ENCODE results near the gene MFAP3L. TPM values are rescaled to one million over a fixed set of nuclear protein-coding genes. Genes with fewer than 3 reads are reported as not detected.

MFAP3L gene
- polyA plus RNA-seq, 1 donor from 2014 or later = 4.0 TPM

DNA sequence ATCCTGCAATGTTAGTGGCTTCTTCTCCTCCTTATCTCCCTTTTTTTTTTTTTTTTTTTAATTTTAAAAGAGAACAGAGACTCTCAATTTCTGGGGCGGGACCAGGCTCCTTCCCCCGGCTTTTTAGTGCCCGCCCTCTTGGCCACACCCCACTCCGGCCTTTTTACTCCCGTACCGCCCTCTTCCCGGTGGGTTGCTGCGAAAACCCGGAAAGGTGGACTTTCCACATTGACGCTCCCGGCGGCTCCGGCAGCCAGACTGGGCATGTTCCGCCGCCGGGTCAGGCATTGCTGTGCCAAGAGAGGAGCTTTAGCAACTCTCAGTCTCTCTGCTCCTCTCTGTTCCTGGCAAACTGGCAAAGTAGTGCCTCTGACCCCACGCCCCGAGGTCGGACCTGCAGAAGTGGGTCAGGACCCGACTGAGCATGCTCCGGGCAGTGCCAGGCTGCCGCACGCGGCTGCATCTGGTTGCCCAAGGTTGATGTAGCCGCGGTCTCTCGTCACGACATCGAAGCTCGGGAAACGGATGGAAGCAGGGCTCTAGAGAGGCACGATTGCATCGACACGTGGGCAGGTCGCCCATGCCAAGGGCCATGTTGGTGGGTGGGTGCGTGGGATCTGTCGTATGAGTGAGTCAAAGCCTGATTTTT is 1.1 kb upstream of the MFAP3L start:
- Histone ChIP-seq H4K20me1 (ENCODE audit: insufficient read depth) (no peaks in the 10 kb centered on the region), H3K27me3 (ENCODE audit: insufficient read depth, low read depth, low read length) (peaks cover 15% of the 10 kb centered on the region), H2AFZ (ENCODE audit: low read depth, low read length) (peak overlapping the region; percentile 62), H3K9me3 (ENCODE audit: low read length) (no peaks in the 10 kb centered on the region), H3K4me2 (ENCODE audit: low read length) (peak overlapping the region; percentile 81), H3K9ac (ENCODE audit: low read length) (peak overlapping the region; percentile 18), H3K36me3 (ENCODE audit: insufficient read depth, low read length) (no peaks in the 10 kb centered on the region), H3K79me2 (replicated peaks; ENCODE audit: insufficient read depth, low read length) (no peaks in the 10 kb centered on the region), H3F3A (ENCODE audit: insufficient read depth, low read length, poor library complexity, severe bottlenecking) (no peaks in the 10 kb centered on the region), H3K27ac (ENCODE audit: low read length) (no peak overlapping the region), H3K9me2 (ENCODE audit: insufficient read depth, low read length) (no peaks in the 10 kb centered on the region), H3K4me3 (ENCODE audit: low read length) (peak overlapping the region; percentile 73)
- TF ChIP-seq MXI1 (conservative IDR thresholded peaks at IDR 0.05; ENCODE audit: poor library complexity, severe bottlenecking) (peak; percentile 70), TAF1 (IDR thresholded peaks at IDR 0.05; ENCODE audit: low read depth) (peak; percentile 14), SMC3 (conservative IDR thresholded peaks at IDR 0.05; ENCODE audit: poor library complexity) (no peak), EP300 (conservative IDR thresholded peaks at IDR 0.05; ENCODE audit: poor library complexity, severe bottlenecking) (no peak), RAD21 (conservative IDR thresholded peaks at IDR 0.05) (peak; percentile 26)

- no peak overlapping the region for H3K27ac ChIP-seq (ENCODE audit: low read length)
- H2AFZ ChIP-seq (ENCODE audit: low read depth, low read length) = no peak overlapping the region
- peak overlapping the region; percentile 22 for H3K4me2 ChIP-seq (ENCODE audit: low read length)
Measured at GRCh38 chr4:170025523-170026252, 507 bp downstream of the MFAP3L start.

More at GRCh38 chr4:170025523-170026252, 507 bp downstream of the MFAP3L start:
- Histone ChIP-seq H3K36me3 (ENCODE audit: insufficient read depth, low read length) (no peaks in the 10 kb centered on the region), H3K9me2 (ENCODE audit: insufficient read depth, low read length) (no peaks in the 10 kb centered on the region), H3F3A (ENCODE audit: insufficient read depth, low read length, poor library complexity, severe bottlenecking) (no peaks in the 10 kb centered on the region), H3K9ac (ENCODE audit: low read length) (peak overlapping the region; percentile 49), H3K27me3 (ENCODE audit: insufficient read depth, low read depth, low read length) (peaks cover 15% of the 10 kb centered on the region), H3K9me3 (ENCODE audit: low read length) (no peaks in the 10 kb centered on the region), H4K20me1 (ENCODE audit: insufficient read depth) (no peaks in the 10 kb centered on the region), H3K4me3 (ENCODE audit: low read length) (peak overlapping the region; percentile 76), H3K79me2 (replicated peaks; ENCODE audit: insufficient read depth, low read length) (no peaks in the 10 kb centered on the region)
- TF ChIP-seq POLR2AphosphoS5 (IDR thresholded peaks at IDR 0.05) (no peak), EP300 (conservative IDR thresholded peaks at IDR 0.05; ENCODE audit: poor library complexity, severe bottlenecking) (no peak), RAD21 (conservative IDR thresholded peaks at IDR 0.05) (no peak), SMC3 (conservative IDR thresholded peaks at IDR 0.05; ENCODE audit: poor library complexity) (no peak), TAF1 (IDR thresholded peaks at IDR 0.05; ENCODE audit: low read depth) (no peak), EZH2 (IDR thresholded peaks at IDR 0.05; ENCODE audit: borderline replicate concordance, insufficient read depth, low read length, poor library complexity, severe bottlenecking) (no peak), MXI1 (conservative IDR thresholded peaks at IDR 0.05; ENCODE audit: poor library complexity, severe bottlenecking) (no peak)
- TF ChIP-seq, protein P1, sequence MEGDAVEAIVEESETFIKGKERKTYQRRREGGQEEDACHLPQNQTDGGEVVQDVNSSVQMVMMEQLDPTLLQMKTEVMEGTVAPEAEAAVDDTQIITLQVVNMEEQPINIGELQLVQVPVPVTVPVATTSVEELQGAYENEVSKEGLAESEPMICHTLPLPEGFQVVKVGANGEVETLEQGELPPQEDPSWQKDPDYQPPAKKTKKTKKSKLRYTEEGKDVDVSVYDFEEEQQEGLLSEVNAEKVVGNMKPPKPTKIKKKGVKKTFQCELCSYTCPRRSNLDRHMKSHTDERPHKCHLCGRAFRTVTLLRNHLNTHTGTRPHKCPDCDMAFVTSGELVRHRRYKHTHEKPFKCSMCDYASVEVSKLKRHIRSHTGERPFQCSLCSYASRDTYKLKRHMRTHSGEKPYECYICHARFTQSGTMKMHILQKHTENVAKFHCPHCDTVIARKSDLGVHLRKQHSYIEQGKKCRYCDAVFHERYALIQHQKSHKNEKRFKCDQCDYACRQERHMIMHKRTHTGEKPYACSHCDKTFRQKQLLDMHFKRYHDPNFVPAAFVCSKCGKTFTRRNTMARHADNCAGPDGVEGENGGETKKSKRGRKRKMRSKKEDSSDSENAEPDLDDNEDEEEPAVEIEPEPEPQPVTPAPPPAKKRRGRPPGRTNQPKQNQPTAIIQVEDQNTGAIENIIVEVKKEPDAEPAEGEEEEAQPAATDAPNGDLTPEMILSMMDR (IDR thresholded peaks at IDR 0.05; ENCODE audit: poor library complexity, severe bottlenecking) = no peak
- TF ChIP-seq, protein P2, sequence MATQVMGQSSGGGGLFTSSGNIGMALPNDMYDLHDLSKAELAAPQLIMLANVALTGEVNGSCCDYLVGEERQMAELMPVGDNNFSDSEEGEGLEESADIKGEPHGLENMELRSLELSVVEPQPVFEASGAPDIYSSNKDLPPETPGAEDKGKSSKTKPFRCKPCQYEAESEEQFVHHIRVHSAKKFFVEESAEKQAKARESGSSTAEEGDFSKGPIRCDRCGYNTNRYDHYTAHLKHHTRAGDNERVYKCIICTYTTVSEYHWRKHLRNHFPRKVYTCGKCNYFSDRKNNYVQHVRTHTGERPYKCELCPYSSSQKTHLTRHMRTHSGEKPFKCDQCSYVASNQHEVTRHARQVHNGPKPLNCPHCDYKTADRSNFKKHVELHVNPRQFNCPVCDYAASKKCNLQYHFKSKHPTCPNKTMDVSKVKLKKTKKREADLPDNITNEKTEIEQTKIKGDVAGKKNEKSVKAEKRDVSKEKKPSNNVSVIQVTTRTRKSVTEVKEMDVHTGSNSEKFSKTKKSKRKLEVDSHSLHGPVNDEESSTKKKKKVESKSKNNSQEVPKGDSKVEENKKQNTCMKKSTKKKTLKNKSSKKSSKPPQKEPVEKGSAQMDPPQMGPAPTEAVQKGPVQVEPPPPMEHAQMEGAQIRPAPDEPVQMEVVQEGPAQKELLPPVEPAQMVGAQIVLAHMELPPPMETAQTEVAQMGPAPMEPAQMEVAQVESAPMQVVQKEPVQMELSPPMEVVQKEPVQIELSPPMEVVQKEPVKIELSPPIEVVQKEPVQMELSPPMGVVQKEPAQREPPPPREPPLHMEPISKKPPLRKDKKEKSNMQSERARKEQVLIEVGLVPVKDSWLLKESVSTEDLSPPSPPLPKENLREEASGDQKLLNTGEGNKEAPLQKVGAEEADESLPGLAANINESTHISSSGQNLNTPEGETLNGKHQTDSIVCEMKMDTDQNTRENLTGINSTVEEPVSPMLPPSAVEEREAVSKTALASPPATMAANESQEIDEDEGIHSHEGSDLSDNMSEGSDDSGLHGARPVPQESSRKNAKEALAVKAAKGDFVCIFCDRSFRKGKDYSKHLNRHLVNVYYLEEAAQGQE (IDR thresholded peaks at IDR 0.05; ENCODE audit: borderline replicate concordance) = no peak

Data from neural cell (in vitro differentiated cells).